Measurements from ENCODE around the gene INF2.

Gene INF2

DNA sequence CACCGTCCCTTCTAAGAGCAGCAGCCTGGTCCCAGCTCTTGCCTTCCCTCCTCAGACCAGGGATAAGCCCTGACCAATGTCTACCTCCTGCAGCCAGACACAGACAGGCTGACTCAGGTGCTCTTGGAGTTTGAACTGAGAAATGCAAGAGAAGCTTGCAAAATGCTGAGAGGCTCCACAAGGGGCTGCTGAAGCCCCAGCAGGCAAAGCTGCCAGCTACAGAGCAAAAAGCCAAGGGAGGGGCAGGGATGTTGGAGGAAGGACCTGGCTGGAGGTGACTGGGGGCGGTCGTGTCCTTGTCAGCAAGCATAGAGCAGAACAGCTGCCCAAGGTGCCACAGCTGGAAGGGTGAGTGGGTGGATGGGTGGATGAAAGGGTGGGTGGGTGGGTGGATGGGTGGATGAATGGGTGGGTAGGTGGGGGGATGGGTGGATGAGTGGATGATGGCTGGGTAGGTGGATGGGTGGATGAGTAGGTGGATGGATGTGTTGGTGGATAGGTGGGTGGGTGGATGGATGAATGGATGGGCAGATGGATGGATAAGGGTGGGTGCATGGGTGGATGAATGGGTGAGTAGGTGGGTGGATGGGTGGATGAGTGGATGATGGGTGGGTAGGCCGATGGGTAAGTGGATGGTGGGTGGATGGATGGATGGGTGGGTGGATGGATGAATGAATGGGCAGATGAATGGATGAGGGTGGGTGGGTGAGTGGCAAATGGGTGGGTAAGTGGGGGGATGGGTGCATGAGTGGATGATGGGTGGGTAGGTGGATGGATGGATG, 4.0 kb upstream of the INF2 start:
- Histone ChIP-seq H3K36me3 (no peaks in the 10 kb centered on the region), H3K4me3 (ENCODE audit: low read depth in 1 of 2, low read length in 1 of 2) (no peak overlapping the region), H3K27ac (no peak overlapping the region), H3K9me3 (no peaks in the 10 kb centered on the region), H3K27me3 (peaks cover 75% of the 10 kb centered on the region), H3K4me1 (ENCODE audit: control insufficient read depth in 1 of 2, insufficient read depth in 1 of 2, low read depth in 1 of 2, low read length in 1 of 2) (peaks cover 5 to 8% of the 10 kb centered on the region in 2 experiments)
- TF ChIP-seq, protein P1, sequence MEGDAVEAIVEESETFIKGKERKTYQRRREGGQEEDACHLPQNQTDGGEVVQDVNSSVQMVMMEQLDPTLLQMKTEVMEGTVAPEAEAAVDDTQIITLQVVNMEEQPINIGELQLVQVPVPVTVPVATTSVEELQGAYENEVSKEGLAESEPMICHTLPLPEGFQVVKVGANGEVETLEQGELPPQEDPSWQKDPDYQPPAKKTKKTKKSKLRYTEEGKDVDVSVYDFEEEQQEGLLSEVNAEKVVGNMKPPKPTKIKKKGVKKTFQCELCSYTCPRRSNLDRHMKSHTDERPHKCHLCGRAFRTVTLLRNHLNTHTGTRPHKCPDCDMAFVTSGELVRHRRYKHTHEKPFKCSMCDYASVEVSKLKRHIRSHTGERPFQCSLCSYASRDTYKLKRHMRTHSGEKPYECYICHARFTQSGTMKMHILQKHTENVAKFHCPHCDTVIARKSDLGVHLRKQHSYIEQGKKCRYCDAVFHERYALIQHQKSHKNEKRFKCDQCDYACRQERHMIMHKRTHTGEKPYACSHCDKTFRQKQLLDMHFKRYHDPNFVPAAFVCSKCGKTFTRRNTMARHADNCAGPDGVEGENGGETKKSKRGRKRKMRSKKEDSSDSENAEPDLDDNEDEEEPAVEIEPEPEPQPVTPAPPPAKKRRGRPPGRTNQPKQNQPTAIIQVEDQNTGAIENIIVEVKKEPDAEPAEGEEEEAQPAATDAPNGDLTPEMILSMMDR (IDR thresholded peaks at IDR 0.05): no peak

DNA sequence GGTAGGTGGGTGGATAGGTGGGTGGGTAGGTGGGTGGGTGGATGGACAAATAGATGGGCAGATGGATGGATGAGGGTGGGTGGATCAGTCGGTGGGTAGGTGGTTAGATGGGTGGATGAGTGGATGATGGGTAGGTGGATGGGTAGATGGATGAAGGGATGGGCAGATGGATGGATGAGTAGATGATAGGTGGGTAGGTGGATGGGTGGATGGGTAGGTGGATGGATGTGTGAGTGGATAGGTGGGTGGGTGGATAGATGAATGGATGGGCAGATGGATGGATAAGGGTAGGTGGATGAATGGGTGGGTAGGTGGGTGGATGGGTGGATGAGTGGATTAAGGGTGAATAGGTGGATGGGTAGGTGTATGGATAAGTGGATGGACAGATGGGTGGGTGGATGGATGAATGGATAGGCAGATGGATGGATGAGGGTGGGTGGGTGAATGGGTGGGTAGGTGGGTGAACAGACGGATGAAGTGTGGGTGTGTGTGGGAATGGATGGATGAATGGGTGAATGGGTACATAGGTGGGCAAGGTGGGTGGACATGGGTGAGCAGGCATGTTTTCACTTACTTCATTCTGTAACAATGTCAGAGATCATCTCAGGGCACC, 3.3 kb upstream of the INF2 start:
- Histone ChIP-seq H3K4me3 (ENCODE audit: low read depth in 1 of 2, low read length in 1 of 2) (no peak overlapping the region), H3K27ac (no peak overlapping the region), H3K9me3 (no peaks in the 10 kb centered on the region), H3K36me3 (no peaks in the 10 kb centered on the region), H3K27me3 (peaks cover 76% of the 10 kb centered on the region), H3K4me1 (ENCODE audit: control insufficient read depth in 1 of 2, insufficient read depth in 1 of 2, low read depth in 1 of 2, low read length in 1 of 2) (peaks cover 5 to 8% of the 10 kb centered on the region in 2 experiments)
- TF ChIP-seq, protein P1 (IDR thresholded peaks at IDR 0.05): no peak

DNA sequence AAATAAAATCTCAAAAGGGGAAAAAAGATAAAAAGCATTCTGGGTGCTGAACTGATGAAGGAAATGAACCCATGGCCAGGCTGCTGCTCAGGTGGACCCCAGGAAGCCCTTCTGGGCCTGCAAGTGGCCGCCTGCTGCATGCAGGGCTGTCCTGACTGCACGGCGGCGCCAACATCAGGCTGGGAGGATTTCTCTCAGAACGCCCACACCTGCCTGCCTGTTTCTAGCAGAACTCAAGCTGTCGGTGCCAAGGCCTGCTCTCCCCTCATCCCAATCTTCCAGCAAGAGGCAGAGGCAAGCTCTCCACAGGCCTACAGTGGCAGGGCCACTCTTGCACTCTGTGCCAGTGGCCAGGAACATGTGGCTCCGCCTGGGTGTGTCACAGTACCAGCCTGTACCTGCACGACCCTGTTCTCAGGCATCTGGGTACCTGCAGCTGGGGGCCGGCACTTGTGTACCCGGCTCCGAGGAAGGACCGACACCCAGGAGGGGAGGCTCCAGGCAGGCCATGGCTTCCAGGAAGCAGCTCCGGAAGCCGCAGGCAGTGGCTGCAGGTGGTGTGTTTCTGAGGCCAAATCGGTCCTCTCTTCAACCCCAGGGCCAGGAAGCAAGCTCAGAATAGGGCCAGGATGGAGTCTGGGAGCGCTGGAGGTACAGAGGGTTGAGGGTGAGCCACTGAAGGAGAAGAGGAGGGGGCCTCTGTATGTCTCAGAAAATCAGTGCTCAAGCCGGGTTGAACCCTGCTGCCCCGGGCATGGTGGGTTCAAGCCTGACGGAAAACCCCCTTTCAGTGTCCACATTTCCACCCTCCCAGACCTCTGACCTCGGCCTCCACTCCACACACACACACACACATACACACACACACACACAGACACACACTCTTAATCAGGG, 2.5 kb upstream of the INF2 start:
- peaks cover 5 to 8% of the 10 kb centered on the region in 2 experiments for H3K4me1 ChIP-seq (ENCODE audit: control insufficient read depth in 1 of 2, insufficient read depth in 1 of 2, low read depth in 1 of 2, low read length in 1 of 2)
- no peak overlapping the region for H3K27ac ChIP-seq

DNA sequence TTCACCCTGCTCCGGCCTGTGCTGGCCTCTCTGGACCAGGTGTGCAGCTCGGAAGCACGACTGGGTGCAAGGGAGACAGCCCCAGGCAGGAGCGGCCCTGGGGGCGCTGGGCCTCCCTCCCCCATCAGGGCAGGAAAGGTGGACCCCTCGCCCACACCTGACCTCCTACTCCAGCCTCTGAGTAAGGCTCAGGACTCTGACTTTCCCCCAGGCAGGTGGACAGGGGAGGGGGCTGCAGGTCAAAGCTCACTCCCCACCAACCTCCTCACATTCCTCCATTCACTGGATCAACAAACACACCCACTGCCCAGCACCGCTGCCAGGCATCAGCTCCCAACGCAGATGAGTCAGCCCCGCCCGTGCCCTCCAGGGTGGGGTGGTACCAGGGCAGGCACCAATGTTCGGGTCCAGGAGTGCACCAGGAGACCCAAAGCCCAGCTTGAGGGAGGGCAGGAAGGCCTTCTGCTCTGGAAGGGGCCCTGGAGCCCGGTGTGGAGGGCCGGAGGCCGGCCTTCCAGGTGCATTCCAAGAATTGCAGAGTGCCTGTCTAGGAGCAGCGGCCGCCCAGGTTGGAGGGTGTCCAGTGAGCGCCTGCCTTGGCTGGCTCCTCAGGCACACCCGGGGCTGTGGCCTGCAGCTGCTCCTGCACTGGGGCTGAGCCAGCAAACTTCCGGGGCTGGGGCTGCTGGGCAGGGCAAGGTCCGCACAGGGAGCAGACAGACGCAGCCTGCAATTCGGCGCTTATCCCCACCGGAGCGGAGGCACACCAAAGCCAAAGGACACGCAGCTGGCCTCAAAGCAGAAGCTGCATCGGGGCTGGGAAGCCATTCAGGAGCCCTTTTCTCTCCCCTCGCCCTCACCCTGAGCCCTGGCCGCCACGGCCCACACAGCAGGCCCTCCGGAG, 1.6 kb upstream of the INF2 start:
- H3K9me3 ChIP-seq: no peaks in the 10 kb centered on the region
- no peak overlapping the region for H3K27ac ChIP-seq
- H3K4me1 ChIP-seq (ENCODE audit: control insufficient read depth in 1 of 2, insufficient read depth in 1 of 2, low read depth in 1 of 2, low read length in 1 of 2): peaks cover 5 to 8% of the 10 kb centered on the region in 2 experiments
- peaks cover 71% of the 10 kb centered on the region for H3K27me3 ChIP-seq
- H3K4me3 ChIP-seq (ENCODE audit: low read depth in 1 of 2, low read length in 1 of 2): no peak overlapping the region
- TF ChIP-seq, protein P1 (IDR thresholded peaks at IDR 0.05): no peak
- no peaks in the 10 kb centered on the region for H3K36me3 ChIP-seq

More for the DNA sequence above, 2.5 kb upstream of the INF2 start:
- H3K36me3 ChIP-seq: no peaks in the 10 kb centered on the region
- H3K27me3 ChIP-seq: peaks cover 75% of the 10 kb centered on the region
- H3K4me3 ChIP-seq (ENCODE audit: low read depth in 1 of 2, low read length in 1 of 2): no peak overlapping the region
- TF ChIP-seq, protein P1 (IDR thresholded peaks at IDR 0.05): no peak
- no peaks in the 10 kb centered on the region for H3K9me3 ChIP-seq

All from neutrophil (primary cell).